GM18861 (cell line): ENCODE data around the gene TRMT2A.

Experiments used
- ATAC-seq: cut with Tn5 transposase; IDR thresholded peaks from one replicate; pipeline ENCODE4 v1.9.1; 2021; ENCODE audit not compliant: unreplicated experiment

The TRMT2A gene

DNA sequence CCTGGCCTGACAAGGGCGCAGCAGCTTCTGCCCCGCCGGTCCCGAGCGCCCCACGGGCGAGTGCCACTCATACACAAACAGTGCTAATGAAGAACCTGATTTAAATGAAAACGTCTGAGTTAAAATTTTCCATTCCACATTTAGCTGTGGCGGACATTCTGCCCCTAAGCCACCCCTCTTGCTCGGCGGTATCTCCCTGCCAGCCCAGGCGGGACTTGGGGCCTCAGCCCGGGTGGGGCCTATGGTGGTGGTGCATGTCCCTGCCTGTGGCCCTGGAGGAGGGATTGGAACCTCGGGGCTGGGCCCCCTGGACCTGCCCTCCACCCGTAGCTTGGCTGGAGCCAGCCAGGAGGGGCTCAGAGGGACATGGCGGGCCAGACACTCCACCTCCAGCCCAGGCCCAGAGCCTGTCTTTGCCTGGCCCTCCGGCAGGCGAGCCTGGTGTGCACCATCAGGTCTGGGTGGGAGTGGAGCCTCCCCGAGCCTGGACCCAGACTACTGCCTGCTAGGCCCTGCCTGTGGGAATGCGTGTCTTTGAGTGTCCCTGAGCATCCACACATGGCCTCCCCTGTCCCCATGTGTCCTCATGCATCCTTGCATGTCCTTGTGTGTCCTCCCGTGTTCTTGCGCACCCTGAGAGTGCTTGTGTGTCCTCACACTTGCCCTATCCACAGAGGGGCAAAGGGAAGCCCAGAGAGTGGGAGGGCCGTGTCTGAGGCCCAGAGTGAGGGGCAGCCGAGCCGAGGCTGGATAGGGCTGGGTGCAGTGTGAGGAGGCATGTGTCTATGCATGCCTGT is 19.0 kb upstream of the TRMT2A start:
- ATAC-seq, result no peak

DNA sequence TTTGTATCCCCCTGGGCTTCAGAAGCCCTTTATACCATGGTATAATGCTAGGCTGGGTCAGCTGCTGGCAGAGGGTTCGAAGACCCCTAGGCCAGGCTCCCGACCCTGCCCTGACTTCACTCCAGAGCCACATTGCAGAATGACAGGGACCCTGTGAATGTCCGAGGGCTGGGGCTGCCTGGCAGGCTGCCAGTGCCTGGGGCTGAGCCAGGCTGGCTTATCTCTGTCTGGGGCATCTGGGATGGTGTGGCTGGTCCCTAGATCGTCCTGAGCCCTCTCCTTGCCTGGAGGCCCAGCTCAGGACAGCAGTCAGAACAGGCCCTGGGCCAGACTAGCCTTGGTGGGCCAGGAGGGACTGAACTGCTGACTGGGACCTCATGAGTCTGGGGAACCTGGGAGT is 18.2 kb upstream of the TRMT2A start:
- no peak for ATAC-seq

DNA sequence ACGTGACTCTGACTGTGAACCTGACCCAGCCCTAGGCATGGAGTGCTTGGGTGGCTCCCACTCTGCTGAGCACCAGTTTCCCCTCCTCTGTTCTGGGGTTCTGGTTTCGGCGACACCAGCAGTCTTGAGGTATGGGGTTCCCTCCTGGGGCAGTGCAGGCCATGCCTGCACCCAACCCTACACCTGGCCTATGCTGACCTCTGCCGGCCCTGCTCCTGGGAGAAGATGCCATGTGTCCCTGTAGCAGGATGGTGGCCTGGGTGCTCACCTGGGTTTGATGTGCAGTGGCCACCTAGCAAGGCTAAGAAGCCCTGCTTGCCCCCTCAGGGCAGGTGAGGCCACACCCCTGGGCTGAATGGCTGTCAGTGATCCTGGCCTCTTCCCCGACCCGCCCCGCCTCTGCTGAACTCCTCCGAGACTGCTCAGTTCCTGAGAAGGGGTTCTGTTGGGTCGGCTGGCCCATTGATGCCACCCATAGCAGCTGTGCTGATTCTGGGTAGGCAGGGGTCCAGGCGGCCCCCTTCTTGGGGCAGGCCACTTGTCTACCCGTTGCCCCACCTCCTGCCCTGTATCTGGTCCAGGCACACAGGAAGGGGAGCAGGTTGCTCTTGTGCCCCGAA is 17.0 kb upstream of the TRMT2A start:
- no peak for ATAC-seq

DNA sequence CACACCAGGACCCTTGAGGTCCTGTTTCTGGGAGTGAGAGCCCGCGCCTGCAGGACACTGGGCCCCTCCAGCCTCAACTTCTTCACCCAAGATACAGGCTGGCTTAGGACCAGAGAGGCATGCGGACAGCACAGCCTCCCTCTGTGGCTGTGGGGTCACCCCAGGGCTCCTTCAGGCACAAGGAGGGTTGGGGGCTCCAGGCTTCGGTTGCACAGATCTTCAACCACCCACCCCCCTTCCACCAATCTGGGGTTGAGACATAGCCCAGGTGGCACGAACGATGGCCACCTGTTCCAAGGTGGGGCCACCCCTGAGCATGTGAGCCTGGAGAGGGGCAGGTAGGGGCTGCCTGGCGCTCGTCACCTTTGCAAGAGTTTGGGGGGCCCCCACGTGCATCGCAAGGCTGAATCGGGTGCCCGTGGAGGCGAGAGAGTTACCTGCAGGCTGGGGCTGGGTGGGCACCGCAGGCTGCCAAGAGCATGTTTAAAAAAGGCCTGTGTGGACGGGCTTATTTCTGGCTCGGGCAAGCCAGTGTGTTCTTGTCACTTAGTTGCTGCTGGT is 15.7 kb upstream of the TRMT2A start:
- ATAC-seq, result no peak

DNA sequence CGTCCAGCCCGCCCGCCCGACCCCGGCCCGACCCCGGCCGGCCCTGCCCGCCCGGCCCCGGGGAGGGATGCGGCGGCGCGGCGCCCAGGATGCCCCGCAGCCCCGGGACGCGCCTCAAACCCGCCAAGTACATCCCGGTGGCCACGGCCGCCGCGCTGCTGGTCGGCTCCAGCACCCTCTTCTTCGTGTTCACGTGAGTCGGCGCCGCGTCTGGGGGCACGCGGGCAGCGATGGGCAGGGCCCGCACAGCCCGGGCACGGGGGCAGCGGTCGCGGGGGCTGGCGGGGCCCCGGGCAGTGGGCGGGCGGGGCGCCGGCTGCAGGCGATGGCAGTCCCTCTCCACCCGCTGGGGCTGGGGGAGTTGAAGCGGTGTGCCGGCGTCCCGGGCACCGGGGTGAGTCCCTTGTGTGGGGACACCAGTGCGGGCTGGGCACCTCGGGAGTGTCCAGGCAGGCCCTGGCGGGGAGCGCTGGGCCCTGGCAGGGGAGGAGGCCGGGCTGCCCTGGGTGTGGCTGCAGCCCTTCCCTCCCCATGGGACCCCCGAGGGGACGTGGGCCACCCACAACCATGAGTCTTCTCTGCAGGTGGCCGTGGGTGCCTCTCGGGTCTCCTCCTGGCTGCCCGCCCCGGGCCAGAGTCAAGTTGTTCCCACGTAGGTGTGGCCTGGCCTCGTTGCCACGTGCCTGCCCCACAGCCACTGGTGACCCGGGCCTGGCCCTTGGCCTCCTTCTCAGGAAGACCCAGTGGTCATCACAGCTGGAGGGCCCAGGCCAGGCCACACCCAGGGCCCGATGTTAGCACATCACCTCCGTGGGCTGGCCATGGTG is 15.0 kb upstream of the TRMT2A start:
- no peak for ATAC-seq

DNA sequence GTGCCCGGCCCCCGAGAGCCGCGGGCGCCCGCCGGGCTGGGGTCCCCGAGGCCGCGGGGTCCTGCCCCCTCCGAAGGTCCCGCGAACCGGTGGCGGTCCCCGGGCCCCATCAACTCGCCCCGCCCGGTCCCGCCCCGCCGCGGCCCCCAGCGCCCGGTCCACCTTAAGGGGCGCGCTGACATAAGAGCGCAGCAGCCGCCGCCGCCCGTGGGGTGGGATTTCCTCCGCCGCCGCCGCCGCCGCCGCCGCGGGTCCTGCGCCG is 14.5 kb upstream of the TRMT2A start, which contains the start of gene ZDHHC8:
Gene ZDHHC8, plus strand, starts transcription at position 208 of the 262 bp plus-strand sequence. CDS start 144 bp downstream, outside the sequence.
- ATAC-seq, result no peak

DNA sequence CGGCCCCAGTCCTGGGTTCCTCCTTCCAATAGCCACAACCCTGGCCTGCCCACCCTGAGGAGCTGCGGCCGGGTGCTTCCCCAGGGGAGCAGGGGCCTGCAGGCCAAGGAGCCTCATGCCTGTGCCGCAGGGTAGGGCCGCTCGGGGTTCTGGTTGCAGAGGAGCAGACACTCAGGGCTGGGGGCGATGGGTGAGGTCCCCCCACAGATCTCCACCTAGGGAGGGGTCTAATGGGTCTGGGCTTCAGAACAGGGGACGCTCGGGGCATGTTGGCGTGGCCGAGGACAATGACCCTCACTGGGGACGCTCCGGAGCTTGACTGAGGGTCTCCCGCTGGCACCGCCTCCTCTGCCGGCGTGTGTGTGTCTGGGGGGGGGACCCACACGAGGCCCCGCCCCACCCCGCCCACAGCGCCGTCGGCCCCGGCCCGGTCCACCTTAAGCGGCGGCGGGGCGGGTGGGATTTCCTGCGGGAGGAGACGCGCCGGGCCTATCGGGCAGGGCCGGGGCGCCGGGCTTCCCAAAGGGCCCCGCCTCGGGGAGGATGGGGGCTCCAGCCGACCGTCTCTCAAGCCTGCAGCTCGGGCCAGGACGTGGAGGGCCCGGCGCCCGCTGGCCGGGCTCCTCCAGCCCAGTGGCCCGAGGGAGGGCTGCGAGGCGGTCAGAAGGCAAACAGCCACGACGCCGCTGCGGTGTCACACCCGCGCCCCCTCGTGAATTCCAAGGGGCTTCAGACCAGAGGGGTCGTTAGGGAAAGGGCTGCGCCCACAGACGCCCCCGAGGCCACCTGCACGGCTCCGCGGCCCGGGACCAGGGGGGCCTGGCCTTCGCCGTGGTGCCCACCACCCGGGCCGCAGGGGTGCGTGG is 13.9 kb upstream of the TRMT2A start:
- no peak for ATAC-seq

DNA sequence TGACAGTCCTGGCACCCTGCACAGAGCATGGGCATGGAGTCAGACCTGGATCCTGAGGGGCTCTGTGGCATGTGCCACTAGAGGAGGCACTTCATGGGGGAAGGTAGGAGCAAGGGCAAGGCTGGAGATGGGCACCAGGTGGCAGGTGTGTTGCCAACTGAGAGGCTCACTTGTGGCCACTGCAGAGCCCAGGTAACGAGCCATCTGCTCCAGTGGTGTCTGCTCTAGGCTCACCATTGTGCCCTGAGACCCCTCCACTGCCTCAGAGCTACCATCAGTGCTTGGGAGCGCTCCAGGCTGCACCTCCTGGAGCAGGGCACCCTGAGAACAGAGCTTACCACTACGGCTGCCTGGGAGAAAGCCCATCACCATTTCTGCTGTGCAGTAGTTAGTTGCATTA is 13.3 kb upstream of the TRMT2A start:
- ATAC-seq, result no peak

DNA sequence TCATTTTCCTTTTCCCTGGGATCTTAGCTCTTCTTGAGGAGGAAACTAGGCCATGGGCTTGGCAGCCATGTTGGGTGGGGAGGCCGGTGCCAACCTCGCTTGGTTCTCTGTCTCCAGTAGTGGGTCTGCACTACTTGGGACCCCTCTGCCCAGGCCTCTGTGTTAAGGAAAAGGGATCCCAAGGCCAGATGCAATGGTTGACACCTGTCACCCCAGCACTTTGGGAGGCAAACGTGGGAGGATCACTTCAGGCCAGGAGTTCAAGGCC is 12.7 kb upstream of the TRMT2A start:
- ATAC-seq, result no peak

DNA sequence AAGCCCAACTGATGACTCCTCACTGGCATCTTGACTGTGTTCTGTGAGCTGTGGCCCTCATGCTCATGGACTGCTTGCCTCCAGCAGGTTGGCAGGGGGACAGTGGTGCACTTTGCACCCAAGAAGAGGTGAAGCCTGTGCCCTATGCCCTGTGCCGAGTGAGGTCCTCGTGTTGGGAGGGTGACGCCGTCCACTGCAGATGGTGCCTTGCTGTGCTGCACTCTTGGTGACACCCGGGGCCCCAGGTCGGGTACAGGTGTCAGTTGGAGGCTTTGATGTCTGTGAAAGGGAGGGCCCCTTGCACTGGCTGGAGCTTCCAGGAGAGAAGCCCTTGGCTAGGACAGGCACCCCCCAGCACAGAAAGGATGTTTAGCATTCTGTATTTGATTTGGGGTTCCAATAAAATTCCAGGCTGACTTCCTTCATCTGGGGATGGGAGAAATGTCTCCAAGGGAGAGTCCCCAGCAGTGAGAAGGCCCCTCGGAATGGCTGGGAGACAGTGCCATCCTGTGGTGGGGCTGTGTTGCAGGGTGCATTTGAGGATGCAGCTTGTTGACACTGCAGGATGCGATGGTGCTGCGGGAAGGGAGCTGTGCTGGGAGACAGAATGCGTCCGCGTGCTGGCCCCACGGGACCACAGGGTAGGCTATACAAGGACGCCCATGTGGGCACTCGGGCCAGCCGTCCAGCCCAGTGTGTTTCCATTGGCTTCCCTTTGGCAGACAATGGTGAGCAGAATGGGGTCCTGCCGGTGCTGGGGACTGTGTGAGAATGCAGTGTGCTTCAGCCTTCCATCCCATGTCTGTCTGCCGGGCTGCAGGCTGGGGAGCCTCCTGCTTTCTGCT is 12.1 kb upstream of the TRMT2A start:
- ATAC-seq, result no peak

DNA sequence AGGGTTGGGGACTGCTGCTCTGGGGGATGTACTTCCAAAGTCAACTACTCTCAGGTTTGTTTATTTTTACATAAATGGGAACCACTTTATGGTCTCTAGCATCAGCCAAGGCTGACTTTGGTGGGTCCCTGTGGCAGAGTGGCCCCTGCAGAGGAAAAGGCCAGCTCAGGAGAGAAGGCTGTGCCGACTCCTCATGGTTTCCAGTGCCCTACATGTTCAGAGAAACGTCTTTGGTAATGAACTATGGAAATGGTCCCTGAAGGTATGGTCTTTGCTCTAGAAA is 11.5 kb upstream of the TRMT2A start:
- ATAC-seq, result no peak

DNA sequence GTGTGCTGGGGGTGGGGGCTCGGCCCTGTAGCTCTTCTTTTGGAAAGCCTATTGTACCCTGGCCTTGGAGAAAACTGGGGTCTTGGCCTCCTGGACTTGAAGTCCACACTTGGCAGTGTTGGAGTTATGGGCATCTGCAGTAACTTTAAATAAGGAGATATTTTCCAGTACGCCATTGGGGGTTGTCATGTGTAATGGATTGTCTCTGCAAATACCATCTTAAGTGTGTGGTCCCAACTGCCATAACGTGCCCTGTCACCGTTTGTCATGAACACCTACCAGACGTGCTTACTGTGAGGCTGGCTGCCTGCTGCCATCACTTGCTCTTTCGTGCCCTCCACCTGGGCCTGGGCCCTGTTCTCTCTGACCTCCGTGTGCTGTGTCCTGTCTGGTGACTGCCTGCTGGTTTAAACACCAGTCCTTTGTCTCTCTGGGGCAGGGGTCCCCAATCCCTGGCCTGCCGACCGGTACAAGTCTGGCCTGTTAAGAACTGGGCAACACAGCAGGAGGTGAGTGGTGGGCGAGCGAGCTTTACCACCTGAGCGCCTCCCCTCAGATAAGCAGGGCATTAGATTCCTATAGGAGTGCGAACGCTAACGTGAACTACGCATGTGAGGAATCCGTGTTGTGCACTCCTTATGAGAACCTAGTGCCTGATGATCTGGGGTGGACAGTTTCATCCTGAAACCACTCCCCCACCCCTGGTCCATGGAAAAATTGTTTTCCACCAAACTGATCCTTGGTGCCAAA is 11.0 kb upstream of the TRMT2A start:
- ATAC-seq, result no peak

DNA sequence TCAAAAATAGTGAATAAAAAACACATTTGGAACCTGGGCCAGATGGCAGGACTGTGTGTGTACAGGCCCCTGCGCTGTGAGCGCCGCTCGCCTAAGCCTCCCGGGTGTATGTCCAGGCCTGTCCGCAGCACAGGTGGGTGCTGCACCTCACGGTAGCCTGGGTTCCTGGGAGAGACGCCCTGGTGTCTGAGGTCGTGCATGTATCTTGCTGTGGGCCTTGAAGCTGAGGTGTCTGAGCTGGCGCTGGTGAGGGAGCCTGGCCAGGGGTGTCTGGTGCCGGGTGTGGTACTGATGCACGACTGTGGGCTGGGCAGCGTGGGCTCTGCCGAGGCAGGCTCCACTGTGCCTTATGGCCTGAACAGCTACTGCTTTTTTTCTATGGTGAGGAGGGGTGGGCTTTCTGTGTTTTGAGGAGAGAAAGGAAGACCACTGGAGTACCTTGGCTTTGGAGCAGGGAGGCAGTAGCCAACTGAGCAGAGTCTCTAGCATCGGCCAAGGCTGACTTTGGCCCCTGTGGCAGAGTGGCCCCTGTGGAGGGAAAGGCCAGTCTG is 10.4 kb upstream of the TRMT2A start:
- no peak for ATAC-seq

DNA sequence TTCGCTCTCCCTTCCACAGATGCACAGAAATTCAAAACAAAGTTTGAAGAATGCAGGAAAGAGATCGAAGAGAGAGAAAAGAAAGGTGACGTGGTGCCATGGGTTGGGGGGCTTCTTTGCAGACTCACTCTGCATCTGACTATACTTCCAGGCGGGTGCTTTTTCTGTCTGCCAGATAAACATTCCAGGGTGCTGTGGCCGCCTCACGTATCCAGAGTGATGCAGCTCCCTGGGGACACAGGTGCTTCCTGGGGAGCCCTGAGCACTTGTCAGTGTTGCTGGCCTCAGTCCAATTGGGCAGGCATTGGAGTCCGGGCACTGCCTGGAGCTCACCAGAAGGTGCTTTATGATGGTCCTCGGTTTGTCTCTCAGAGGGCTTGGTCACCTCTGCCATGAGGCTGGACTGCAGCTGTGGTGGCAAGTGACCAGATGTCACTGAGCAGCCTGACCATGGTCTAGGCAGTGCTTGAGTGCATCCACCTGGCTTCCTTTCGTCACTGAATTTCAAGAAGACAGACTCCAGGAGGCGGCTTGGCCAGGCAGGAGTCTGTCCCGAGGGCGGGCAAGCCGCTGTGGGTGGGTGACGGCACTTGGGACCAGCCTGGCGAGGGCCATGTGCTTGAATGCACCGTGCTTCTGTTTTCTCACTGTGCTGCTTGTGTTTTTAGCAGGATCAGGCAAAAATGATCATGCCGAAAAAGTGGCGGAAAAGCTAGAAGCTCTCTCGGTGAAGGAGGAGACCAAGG is 9.4 kb upstream of the TRMT2A start:
- ATAC-seq, result no peak

DNA sequence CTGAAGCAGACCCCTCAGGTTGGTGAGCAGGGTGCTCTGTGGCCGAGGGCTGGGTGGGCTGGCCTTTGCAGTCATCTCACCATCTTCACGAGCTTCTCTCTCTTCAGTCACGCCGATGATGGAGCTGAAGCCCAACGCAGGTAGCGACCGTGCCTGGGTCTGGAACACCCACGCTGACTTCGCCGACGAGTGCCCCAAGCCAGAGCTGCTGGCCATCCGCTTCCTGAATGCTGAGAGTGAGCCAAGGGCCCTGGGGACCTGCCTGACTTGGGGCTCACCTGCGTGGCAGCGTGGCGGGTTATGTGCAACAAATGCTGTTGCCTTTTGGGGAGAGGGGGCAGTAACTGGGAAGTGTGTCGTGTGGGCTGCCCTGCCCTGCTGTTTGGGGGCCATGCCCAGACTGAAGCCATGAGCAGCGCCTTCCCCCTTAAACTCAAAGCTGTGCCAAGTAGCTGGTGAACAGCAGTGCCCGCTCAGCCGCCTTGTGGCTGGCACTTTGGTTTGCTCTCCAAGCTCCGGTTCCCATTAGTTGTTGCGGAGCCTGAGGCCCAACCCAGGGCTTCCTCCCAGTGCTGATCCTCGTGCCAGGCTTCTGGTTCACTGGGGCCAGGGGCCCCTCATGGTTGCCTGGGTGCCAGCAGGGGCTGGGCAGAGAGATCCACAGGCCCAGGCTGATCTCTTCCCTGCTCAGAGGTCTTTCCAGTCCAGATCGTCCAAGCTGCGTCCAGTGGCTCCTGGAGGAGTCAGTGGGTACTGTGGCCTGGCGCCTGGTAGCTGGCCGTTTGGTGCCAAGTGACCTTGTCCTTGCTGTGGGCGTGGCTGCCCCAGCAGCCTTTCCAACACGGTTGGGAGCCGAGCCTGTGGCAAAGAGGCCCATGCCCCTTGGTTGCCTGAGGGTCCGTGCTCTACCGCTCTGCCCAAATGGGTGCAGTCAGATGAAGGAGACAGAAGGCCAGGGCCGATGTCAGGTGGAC is 8.5 kb upstream of the TRMT2A start:
- no peak for ATAC-seq

DNA sequence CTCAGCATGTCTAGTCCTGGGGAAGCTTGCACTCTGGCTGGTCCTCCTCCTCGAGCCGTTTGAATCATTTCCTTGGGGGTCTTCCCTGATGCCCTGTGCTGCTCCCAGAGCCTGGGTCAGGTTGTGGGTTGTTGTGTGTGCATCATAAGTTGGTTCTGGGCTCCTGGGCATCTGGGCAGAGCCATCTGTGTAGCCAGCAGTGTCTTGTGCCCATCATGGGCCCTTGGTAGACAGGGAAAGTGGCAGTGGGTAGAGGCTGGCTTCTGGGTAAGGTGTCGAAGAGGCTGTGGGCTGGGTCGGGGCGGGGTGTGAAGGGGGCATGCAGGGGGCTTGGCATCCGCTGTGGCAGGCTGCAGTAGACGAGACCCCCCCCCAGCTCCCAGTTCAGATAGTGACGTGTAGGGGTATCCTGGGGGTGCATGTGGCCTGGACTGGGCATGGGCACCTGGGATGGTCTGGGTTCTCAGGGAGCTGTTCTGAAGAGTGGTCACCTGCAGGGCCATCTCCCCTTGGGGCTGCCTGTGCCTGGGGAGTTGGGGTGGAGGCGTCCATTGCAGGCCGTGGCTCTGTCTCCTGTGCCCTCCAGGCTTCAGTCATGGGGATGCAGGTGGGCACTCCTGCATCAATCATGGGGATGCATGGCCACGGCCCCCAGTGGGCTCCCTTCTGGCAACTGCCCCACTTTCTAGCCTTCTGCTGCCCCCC is 7.2 kb upstream of the TRMT2A start:
- ATAC-seq, result no peak
